Measurements from ENCODE around the gene RNPEP.
"Not testable (repeated sequence)": the region's sequence is repeated elsewhere in the genome, so short reads cannot be mapped to it uniquely, and the experiment has no call there.

RNPEP gene

DNA sequence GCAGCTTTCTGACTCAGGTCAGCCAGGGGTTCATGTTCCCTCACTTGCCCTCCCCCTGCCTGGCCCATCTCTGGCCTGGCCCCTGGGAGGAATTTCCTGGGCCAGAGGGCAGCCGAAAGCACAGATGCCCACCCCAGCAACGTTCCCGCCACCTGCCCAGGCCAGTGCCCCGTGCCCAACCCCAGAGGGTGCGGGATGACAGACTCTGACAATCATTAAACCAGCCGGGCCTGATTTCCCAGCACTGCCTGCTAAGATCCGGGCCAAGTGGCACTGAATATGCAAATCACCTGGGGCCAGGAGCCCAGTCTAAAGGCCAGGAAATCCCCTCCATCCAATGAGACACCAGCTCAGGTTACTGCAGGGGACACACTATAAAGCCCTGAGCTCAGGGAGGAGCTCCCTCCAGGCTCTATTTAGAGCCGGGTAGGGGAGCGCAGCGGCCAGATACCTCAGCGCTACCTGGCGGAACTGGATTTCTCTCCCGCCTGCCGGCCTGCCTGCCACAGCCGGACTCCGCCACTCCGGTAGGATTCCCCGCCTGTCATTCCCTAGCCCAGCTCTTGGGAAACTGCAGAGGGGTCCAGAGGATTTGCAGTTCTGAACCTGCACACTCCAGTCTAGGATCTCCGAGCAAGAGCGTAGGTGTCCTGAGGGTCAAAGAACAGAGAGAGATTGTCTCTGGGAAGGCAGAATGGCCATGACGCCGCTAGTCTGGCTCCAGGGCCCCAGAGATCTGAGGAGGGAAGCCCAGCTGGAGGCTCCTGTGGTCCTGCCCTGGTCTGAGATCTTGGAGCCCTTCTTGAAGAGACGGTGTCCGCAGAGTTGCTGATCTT is 27.9 kb downstream of the RNPEP start, which contains the start of gene ELF3:
ELF3 (plus strand) TSS at position 408 of the 836 bp plus-strand sequence. CDS start 550 bp downstream, outside the sequence.
- DNase-seq (ENCODE audit: low read depth) = no peak

DNA sequence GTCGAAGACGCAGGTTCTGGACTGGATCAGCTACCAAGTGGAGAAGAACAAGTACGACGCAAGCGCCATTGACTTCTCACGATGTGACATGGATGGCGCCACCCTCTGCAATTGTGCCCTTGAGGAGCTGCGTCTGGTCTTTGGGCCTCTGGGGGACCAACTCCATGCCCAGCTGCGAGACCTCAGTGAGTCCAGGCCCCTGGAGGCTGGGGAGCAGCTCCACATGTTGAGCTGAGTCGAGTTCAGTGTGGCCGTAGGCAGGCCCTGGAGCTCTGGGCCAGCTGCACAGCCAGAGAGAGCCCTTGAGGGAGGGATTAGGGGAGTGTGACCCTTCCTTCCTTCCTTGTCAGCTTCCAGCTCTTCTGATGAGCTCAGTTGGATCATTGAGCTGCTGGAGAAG is 29.5 kb downstream of the RNPEP start:
- DNase-seq (ENCODE audit: low read depth) = no peak

DNA sequence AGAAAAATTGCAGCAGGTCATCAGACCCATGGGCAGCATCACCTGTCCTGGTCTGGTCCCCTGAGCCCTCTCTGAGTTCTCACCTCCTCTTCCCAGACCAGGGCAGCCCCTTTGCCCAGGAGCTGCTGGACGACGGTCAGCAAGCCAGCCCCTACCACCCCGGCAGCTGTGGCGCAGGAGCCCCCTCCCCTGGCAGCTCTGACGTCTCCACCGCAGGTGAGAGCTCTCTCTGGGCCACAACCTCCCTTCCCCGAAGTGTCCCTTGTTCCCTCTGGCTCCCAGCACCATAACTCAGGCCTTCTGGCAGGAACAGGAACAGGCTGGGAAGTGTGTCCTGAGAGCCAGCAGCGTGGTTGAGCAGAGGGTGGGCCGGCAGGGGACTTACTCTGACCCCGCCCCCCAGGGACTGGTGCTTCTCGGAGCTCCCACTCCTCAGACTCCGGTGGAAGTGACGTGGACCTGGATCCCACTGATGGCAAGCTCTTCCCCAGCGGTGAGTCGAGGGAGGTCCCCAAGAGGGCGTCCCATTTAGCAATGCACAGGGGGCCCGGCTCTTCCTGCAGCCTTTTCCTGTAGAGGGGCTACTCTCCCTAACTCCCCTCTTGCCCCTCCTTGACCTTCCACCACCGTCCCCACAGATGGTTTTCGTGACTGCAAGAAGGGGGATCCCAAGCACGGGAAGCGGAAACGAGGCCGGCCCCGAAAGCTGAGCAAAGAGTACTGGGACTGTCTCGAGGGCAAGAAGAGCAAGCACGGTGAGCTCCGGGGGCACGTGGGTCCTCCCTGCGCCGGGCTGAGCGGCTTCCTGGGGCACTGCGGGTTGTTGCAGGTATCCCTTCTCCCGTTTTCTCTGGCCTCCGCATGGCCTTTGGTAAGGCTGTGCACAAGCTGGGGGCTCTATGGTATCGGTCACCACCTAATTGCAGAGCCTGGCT is 30.4 kb downstream of the RNPEP start:
- no peak for DNase-seq (ENCODE audit: low read depth)

DNA sequence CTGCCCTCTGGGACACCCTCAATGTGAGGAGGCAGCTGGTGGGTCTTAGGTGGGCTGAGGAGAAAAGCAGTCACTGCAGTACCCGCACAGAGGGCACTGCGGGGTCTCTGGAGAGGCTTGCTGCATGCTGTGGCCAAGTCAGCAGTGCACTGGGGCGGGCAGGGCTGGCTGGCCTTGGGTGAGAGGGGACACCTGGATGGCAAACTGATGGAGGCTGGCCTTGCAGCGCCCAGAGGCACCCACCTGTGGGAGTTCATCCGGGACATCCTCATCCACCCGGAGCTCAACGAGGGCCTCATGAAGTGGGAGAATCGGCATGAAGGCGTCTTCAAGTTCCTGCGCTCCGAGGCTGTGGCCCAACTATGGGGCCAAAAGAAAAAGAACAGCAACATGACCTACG is 31.2 kb downstream of the RNPEP start:
- DNase-seq (ENCODE audit: low read depth) = no peak

DNA sequence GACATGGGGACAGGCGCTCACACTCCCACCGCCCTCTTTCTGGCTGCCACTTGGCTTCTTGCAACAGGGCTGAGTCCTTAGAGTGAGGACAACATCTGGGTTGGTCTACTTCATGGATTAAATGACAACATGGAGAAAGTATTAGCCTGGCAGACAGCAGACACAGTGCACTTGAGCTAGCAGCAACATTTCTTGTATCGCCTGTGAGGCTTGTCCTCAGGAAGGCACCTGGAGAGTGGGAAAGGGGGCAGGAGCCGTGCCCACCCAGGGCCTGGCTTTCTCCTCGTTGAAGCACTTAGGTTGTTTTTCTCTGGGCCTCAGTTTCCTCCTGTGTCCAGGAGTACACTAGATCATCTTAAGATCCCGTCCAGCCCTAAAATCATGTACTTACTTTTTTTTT is 31.6 kb downstream of the RNPEP start:
- DNase-seq (ENCODE audit: low read depth) = no peak

DNA sequence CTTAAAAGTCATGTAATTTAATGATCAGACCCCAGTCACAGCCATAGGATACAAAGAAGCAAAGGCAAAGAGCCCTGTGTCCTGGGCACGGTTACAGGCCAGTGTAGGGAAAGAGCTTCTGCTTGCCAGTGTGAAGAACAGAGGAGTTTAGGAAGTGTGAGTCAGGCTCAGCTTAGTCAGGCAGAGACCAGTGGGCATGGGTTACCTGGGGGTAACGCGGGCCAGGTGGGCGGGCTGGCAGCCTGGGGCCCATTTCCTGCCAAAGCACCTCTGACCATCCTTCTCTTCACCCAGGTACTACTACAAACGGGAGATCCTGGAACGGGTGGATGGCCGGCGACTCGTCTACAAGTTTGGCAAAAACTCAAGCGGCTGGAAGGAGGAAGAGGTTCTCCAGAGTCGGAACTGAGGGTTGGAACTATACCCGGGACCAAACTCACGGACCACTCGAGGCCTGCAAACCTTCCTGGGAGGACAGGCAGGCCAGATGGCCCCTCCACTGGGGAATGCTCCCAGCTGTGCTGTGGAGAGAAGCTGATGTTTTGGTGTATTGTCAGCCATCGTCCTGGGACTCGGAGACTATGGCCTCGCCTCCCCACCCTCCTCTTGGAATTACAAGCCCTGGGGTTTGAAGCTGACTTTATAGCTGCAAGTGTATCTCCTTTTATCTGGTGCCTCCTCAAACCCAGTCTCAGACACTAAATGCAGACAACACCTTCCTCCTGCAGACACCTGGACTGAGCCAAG is 32.6 kb downstream of the RNPEP start:
- no peak for DNase-seq (ENCODE audit: low read depth)

DNA sequence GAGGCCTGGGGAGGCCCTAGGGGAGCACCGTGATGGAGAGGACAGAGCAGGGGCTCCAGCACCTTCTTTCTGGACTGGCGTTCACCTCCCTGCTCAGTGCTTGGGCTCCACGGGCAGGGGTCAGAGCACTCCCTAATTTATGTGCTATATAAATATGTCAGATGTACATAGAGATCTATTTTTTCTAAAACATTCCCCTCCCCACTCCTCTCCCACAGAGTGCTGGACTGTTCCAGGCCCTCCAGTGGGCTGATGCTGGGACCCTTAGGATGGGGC is 33.2 kb downstream of the RNPEP start:
- DNase-seq (ENCODE audit: low read depth) = no peak

DNA sequence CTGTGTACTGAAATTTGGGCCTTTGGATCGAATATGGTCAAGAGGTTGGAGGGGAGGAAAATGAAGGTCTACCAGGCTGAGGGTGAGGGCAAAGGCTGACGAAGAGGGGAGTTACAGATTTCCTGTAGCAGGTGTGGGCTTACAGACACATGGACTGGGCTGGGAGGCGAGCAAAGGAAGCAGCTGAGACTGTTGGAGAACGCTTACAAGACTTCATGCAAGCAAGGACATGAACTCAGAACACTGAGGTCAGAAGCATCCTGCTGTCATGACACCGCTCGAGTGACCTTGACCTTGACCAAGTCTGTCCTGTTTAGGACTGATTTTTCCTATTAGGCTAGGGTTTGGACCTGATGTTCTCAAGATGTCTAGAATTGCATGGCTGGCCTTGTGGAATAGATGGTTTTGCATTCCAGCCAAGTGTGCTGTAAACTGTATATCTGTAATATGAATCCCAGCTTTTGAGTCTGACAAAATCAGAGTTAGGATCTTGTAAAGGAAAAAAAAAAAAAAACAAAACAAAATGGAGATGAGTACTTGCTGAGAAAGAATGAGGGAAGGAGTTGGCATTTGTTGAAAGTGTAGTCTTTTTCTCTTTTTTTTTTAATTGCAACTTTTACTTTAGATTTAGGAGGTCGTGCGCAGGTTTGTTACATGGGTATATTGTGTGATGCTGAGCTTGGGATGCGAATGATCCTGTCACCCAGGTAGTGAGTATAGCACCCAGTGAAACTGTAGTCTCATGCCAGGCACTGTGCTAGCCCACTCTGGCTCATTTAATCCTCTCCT is 33.8 kb downstream of the RNPEP start:
- DNase-seq (ENCODE audit: low read depth) = no peak

DNA sequence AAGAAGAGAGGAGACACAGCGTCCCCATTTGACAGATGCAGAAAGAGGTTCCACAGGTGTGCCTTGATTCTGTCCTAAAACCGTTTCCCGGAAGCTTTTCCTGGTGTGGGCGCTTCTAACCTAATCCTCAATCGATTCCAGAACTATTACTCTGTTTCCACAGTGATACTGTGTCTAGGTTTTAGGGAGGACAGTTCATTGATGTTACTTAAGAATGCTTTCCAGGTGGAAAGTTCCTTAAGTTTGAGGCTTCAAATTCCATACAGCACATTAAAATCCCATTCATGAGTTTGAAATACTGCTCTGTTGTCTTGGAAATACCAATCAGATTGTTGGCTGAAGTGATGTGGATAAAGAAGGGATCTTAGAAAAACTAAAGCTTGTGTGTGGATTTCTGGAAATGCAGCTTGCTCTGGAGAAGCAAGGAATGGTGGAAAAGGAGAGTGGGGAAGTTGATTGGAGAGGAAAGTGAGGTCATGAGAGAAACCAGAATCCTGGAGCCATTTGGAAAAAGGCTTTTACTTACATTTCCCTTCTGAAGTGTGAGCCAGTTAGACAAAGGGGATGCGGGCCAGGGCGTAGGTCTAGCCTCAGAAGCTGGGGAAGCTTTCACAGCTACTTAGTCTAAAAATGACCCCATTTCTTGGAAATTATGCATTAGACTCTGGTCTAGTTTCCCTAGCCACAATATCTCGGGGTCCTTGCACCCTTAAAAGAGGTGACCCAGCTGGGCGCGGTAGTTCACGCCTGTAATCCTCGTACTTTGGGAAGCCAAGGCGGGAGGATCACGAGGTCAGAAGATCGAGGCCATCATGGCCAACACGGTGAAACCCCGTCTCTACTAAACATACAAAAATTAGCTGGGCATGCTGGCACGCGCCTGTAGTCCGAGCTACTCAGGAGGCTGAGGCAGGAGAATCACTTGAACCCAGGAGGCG is 34.6 kb downstream of the RNPEP start:
- no peak for DNase-seq (ENCODE audit: low read depth)

DNA sequence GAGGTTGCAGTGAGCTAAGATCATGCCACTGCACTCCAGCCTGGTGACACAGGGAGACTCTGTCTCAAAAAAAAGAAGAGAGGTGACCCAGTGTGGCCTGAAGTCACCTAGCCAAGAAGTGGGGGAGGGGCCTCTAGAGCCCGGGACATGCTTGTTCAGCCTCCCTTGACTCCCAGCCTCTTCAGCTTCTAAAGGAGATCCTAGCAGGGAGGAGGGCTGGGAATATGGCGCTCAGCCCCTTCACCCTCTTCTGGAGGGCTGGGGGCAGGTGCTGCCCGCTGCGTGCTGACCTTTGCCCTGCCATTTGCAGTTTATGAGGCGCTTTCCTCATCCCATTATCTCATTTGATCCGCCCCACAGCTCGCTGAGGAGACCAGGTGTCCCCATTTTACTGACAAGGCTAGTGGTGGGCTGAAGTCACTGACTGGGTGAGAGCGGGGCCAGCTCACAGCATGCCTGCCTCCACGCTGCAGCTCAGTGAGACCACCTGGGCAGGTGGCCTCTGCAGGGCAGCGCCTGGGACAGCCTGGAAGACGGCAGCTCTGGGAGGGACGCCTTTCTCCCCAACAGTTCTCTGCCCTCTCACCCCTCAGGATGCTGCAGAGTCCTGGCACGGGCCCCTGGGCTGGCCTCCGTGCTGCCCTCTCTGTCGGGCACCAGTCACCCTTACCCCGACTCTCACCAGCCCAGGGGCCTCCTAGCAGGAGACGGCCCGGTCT is 35.5 kb downstream of the RNPEP start:
- no peak for DNase-seq (ENCODE audit: low read depth)

DNA sequence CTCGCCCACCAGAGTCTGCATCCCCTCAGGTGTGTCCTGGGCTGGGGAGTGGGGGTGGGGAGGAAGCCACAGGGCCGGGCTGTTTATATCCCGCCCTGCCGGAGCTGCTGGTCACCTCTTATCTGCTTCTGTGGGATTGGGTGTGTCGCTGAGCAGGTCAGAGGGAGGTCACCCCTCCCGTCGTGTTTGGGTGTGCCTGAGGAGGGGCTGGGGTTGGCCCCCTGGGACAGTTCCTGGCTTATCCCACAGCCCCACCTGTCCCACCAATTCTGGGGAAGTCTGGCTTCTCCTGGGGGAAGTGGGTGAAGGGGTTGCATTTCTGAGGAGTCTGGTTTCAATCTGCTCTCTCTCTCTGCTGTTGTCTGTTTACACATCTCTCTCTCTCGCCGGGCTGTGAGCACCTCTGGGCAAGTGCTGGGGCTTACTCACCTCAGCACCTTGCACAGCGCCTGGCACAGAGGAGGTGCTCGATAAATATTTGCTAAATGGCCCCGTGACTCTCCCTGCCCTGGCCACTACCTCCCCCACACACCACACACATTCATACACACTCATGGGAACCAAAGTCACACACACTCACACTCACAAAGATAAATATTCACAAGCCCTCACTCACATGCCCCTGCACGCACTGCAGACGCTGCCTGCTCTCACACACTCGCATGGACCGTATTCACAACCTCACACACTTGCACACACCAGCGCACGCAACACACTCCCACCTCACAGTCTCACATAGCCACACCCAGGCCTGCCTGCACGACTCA is 36.2 kb downstream of the RNPEP start:
- DNase-seq (ENCODE audit: low read depth) = no peak

DNA sequence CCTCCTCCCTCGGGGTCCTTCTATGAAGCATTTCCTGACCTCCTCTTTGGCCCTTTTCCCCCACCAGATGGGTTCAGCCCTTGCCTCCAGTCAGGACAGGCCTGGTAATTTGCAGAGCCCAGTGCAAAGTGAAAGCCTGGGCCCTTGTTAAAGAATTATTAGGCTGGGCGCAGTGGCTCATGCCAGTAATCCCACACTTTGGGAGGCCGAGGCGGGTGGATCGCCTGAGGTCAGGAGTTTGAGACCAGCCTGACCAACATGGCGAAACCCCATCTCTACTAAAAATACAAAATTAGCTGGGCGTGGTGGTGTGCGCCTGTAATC is 36.7 kb downstream of the RNPEP start:
- not testable (repeated sequence) for DNase-seq (ENCODE audit: low read depth)

DNA sequence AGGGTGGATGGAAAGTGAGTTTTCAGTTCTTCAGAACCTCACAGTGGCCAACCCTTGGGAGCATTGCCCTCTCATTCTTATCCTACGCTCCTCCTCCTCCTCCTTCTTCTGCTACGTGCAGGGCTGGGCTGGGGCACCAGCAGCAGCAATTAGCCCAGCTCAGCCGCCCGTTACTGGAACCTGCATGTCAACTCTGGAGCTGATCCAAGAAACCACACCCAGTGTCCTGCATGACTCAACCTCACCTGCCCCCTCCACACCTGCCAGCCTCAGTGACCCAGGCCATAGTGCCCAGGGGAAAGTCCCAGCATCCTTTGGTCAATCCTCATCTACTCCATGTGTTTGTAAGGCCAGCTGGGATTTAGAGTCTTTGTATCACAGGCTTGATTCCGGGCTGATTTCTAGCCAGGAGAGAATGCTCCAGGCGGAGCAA is 40.6 kb downstream of the RNPEP start:
- no peak for DNase-seq (ENCODE audit: low read depth)

DNA sequence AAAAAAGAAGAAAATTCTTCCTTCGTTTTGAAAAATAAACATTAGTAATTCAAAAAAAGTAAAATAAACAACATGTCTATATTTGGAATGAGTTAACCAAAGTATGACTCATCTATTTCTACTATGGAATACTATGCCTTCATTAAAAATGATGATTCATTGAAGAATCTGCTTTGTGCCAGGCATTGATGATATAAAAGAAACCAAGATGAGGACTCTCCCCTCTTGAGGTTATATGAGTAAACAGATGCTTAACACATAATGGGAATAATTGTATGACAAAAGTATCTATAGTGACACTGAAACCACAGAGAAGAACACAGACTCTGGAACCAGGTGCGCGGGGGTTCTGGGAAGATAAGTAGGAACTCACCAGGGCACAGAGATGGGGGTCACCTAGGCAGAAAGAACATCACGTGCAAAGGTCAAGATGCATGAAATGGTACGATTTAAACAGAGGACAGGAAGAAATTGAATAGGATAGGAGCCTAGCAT is 46.8 kb downstream of the RNPEP start:
- DNase-seq (ENCODE audit: low read depth) = no peak

DNA sequence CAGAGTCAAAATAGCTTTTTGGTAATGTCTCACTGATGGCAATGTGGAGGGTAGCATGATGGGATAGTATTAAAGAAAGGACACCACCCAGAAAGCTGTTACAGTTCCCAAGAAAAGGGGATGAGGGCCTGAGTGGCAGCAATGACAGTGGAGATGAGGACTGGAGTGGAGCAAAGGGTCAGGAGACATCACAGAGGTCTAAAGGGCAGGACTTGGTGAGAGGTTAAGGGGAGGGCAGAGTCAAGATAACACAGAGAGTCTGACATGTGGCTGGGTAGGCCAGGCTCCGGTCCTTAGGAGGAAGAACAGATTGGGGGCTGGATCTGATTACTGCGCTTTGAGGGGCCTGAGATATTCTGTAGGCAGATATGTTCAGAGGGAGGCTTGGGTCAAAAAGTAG is 47.3 kb downstream of the RNPEP start:
- no peak for DNase-seq (ENCODE audit: low read depth)

DNA sequence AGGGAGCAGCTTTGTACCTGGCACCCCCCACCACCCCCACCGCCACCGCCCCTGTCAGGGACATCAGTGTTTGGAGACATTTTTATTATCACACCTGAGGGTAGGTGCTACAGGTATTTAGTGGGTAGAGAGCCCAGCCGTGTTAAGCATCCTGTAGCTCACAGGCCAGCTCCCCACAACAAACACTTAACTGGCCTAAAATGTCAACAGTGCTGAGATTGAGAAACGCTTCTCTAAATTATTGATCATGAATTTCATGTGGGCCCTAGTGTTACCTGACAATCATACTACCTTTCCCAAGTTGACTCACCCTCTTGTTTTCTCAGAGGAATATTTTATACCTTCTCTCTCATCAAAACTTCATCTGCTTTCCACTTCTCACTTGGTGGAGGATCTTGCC is 49.3 kb downstream of the RNPEP start:
- no peak for DNase-seq (ENCODE audit: low read depth)

DNA sequence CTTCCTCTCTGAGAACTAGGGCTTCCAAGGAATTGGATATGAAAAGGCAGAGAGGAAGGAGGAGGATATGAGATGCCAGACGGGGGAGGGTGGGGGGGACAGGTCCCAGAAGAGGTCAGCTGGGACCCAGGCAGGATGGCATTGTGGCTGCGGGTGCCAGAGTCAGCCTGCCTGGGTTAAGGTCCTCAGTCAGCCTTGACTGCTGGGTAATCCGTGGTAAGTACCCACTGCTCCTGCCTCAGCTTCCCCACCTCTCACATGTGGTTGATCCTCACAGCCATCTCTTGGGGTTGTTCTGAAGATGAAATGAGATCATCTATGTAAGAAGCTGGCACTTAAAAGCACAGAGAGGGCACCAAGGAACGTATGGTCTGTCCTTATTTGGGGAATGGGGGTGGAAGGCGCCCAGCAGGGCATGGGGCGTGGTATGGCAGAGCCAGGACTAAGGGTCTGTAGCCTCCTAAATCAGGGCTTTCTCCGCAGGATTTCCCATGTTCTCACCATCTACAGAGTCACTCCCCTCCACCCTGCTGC is 51.8 kb downstream of the RNPEP start:
- DNase-seq (ENCODE audit: low read depth) = no peak

DNA sequence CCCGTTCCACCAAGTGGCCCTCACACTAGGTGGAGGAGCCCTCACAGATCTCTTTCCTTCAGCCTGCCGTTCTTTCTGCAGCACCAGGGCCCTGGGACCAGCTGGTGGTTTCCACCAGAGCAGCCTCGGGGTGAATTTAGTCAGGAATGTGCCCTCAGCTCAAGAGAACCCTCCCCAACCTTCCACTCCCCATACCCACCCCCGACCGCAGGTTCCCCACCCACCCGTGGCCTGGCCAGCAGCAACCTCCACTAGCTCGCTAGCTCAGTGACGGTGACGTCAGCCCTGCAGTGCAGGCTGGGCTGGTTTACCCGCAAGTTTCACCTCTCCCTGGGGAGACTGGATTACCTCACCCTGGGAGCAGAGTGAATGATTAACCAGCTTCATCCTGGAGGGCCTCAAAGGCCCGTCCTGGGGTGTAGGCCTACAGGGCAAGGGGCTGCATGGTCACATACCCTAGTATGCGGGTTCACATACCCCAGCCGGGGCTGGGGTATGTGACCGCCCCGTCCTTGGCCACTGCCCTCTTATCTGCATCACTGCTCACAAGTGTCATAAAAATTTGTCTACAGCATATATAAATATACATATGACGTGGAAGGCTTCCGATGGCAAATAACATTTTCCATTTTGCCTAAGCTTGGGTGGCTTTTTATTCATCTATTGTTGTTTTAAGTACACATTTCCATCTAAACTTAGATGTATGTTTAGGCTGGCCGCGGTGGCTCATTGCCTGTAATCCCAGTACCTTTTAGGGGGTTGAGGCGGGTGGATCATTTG is 52.4 kb downstream of the RNPEP start:
- no peak for DNase-seq (ENCODE audit: low read depth)

Data from activated T-cell treated with anti-CD3 and anti-CD28 coated beads for 1 hour (primary cell).